ENCODE data around the gene SMPD4. TPM values are rescaled to one million over a fixed set of nuclear protein-coding genes. Genes with fewer than 3 reads are reported as not detected.
"Not testable (repeated sequence)": the region's sequence is repeated elsewhere in the genome, so short reads cannot be mapped to it uniquely, and the experiment has no call there.

Gene SMPD4
- total RNA-seq, 1 experiment from 2014 or later: 36.6 TPM

DNA sequence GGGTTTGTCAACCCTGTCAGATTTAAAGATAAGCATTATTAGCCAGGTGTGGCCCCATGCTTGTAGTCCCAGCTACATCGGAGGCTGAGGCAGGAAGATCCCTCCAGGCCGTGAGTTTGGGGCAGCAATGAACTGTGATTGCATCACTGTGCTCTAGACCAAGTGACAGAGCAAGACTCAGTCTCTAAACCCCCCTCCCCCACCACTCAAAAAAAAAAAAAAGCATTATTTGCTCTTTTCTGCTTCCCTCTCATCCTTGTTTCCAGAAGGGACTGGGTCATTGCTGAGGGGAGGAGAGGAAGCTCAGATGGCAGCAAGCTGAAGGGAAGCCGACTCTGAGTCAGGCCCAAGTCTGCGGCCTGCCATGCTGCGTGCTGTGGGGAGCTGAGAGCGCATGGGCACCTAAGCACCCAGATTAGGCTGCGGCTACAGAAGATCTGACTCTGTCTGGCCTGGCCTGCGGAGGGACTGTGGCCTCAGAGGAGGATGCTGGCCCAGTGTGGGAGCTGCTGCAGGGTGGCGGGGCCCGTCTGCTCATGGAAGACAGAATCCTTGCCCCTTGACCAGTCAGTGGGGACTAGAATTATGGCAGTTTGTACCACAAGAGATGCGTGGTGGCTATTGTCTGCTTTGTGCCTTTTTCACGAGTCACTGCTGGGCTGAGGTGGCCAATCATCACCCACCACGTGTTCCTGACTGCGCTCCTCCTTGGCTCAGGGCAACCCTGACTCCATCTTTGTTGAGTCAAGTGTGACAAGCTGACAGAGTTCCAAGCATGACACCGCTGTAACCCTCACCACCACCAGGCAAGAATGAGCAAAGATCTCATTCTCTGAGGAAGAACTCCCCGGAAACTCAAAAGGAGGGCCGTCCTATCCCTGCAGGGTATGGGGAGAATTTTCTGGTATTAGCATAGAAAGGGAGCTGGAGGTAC is 6.7 kb upstream of the SMPD4 start:
- DNase-seq (ENCODE audit: extremely low read depth, low read depth): not testable (repeated sequence)

DNA sequence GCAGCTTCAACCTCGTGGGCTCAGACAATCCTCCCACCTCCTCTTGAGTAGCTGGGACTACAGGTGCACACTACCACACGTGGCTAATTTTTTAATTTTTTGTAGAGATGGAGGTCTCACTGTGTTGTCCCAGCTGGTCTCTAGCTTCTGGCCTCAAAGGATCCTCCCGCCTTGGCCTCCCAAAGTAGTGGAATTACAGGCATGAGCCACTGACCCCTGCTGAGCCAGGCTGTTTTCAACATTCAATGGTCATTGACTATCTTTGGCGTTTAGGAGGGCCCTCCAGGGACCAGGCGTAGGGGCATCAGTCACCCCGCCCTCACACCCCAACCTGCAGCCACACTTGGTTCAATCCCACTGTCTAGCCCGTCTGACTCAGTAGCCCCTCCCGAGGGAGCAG is 5.9 kb upstream of the SMPD4 start:
- no peak for DNase-seq (ENCODE audit: extremely low read depth, low read depth)

DNA sequence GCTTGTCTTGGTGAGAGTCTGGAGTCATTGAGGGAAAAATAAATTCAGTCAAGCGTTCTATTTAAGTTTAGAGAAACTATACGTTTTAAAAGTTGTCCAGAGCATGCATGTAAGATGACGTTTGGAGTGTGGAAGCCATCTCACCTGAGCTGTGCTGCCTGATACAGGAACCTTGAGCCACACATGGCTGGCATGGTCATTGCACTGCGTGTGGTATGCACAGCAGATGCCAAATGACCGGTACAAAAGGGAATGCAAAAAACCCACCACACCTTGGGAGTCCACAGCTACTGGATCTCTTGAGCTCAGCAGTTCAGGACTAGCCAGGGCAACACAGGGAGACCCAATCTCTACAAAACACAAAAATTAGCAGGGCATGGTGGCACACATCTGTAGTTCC is 5.0 kb upstream of the SMPD4 start:
- no peak for DNase-seq (ENCODE audit: extremely low read depth, low read depth)

DNA sequence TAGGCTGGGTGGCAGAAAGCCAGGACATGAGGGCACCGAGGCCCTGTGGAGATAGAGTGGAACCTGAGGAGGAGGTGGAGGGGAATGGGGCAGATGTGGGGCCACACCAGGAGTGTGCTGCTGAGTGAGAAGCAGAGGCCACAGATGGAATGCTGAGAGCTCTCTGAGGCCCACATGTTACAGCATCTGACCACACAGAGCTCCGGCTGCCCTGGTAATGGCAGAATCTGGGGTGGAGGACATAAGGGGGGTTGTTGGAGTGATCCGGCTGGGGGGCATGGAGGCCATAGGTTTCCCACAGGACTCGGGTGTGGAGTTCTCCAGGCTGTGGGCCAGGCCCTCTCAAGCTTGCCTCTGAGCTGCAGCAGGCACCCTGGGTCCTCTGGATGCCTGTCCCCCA is 4.5 kb upstream of the SMPD4 start:
- DNase-seq (ENCODE audit: extremely low read depth, low read depth): no peak

DNA sequence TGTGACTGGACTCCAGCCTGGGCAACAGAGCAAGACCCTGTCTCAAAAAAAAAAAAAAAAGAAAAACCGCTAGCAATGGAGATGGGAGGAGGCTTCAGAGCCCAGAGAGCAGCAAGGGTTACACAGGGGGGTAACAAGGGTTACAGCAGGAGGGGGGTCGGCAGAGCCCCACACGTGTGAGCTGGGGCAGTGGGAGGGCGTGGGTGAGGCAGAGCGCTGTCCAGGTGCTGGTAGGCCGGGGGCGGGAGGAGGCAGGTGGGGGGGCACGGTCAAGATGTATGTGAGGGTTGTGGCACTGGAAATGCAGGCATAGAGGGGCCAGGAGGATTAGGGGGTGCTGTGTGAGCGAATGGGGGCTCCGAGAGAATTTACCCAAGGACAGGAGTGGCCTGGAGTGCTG is 4.0 kb upstream of the SMPD4 start:
- DNase-seq (ENCODE audit: extremely low read depth, low read depth): no peak

DNA sequence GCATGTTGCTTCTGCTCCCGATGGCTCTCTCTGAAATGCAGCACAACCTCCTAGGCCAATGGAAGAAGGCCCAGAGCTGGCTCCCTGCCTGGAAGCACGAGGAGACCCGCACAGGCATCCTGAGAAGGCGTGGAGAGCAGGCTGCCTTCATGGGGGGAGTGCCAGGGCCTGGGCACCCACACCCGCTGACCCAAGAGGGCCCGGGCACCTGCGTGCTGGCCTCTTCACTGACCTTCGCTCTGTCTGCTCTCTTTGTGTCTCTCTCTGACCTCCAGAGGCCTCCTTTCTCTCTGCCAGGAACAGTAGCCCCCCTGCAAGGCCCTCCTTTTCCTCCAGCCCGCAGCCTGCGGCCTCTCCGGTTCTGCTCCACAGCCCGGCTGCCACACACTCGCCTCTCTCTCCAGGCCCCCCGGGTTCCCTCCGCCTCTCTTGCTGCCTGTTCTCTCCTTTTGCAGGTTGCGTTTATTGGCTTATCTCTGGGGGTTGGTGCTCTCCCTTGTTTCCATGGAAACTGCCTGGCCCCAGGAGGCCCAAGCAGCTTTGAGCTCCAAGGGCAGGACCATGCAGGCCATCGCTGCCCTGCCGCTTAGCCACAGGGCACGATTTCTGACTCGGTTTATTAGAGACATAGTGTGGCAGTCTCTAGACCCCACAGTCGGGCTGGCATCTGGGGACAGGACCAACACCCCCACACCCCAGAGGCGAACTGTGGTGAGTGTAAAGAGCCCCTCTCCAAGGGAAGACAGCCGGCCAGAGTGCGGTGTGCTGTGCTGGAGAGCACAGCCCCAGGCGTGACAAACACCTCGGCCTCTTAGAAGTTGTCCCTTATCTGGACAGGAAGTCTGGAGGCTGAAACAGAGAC is 2.3 kb upstream of the SMPD4 start:
- DNase-seq (ENCODE audit: extremely low read depth, low read depth): no peak

DNA sequence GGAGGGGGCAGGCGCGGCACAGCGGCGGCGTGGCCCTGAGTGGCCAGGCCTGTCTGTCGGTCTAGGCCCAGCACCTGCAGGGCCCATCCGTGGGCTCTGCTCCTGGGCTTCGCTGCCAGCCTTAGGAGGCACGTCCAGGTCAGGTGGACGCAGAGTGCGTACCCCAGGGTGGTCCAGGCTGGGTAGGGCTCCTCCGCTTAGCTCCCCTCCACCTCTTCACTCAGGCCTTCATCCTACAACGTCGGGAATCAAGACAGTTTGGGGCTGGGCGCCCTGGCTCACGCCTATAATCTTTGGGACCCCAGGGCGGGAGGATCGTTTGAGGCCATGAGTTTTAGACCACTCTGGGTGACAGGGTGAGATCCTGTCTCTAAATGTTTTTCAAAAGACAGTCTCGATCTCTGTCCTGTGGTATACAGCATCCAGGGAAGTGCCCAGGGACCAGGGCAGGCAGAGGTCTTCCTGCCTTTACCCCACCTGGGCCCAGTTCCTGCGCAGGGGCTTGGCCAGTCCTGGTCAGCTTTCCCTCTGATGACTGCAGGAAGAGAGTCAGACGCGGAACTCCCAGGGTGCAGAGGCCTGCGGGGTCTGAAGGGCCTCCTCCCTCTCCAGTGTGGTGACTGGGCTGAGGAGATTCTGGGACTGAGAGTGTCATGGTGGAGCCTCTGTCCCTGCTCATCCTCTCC is 1.6 kb upstream of the SMPD4 start:
- DNase-seq (ENCODE audit: extremely low read depth, low read depth): not testable (repeated sequence)

DNA sequence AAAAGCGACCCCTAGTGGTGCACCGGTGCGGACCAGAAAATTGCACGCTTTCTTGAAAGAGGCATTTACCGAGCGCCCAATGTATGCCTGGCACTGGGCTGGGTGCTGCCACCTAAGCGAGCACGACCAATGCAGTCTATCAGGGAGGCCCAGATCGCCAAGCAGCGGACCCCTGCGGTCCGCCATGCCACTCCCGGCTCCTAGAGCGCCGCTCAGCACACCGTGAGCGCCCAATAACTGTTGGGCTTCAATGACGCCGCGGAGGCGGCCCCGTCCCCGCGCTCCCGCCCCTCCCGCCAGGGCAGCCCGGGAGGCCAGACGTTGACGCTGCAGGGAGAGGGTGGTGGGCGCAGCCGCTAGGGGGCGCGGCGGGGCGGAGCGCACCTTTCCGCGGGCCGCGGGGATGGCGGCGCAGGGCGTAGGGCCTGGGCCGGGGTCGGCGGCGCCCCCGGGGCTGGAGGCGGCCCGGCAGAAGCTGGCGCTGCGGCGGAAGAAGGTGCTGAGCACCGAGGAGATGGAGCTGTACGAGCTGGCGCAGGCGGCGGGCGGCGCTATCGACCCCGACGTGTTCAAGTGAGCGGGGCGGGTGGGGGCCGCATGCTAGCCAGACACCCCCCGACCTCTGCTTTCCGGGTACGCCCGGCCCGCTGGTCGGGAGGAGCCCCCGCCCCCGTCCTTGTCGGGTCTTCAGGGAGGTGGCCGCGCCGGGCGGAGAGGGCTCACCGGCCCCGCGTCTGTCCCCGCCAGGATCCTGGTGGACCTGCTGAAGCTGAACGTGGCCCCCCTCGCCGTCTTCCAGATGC is 679 bp upstream of the SMPD4 start, which contains the start of gene MZT2B:
Gene MZT2B, plus strand, starts transcription at position 383 of the 803 bp plus-strand sequence. Its CDS starts 21 bp downstream, at position 404.
- peak; percentile 84 for DNase-seq (ENCODE audit: extremely low read depth, low read depth)

DNA sequence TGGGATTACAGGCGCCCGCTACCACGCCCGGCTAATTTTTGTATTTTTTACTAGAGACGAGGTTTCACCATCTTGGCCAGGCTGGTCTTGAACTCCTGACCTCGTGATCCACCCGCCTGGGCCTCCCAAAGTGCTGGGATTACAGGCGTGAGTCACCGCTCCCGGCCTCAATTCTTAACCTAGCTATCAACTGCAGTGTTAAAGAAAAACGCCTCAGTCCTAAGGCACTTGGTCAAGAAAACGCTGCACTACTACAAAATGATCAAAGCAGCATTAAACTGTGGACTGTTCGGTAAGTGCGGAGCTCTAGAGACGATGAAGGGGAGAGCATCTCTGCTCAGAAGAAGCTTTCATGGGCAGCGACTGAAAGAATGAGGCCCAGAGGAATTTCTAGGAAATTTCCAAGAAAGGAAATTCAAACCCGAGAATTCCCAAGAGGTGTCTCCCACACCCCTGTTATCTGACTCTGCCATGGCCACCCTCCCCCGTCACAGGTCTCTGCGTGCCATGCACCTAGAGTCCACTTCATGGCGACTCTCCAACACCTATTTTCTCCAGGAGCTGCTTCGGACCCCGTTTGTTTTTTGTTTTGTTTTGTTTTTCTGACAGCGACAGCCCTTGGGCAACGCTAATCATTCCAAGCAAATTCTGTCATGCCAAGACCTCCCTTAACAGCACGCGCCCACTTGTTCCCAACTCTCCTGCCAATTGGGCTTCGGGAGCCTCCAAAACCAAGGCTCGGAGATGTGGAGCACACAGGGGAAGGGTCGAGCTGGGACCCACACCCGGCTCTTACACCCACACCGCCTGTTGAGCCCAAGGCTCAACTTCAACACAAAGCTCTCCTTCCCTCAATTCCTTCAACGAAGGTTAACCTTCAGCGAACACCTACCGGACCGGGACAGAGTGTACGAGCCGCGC is 738 bp downstream of the SMPD4 start:
- not testable (repeated sequence) for DNase-seq (ENCODE audit: extremely low read depth, low read depth)

DNA sequence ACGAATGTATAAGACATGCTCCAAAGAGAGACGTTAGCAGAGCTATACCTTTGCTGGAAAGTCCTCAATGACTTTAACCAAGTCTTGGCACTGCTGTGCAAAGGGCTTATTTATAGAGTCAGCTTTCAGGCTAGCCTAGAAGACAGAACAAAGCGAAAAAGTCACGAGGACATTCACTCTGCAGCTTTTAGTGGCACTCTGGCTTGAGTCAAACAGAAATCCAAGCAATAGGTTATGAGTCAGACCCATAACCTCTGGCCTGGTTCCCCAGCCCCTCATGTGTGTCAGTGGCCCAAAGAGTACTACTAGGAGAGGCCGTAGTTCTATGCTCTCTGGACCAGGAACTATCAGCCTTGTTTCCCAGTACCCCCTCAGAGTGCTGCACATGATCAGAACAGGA is 6.5 kb downstream of the SMPD4 start:
- DNase-seq (ENCODE audit: extremely low read depth, low read depth): not testable (repeated sequence)

DNA sequence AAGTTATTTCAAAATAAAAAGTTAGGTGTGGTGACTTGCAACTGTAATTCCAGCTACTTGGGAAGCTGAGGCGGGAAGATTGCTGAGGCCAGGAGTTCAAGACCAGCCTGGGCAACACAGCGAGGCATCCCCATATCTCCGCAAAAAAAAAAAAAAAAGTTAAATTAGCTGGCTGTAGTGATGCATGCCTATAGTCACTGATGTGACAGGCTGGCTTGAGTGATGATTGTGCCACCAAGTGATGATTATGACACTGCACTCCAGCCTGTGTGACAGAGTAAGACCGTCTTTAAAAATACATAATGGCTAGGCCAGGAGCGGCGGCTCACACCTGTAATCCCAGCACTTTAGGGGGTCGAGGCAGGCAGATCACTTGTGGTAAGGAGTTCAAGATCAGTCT is 11.5 kb downstream of the SMPD4 start:
- no peak for DNase-seq (ENCODE audit: extremely low read depth, low read depth)

DNA sequence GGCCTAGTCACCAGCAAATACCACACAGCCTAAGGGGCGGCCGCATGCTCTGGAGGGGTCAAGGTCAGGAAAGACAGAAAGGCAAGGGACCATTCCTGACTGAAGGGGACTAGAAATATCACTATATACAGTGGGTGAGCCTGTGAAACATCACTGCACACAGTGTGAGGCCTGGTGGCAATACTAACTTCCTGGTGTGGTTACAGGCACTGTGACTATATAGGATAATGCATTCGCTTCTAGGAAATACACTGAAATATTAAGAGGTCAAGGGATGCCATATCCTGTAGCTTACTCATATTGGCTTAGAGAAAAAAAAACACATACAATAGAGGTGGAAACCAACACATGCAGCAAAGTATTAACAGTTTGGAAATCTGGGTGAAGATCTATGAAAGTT is 12.2 kb downstream of the SMPD4 start:
- DNase-seq (ENCODE audit: extremely low read depth, low read depth): not testable (repeated sequence)

DNA sequence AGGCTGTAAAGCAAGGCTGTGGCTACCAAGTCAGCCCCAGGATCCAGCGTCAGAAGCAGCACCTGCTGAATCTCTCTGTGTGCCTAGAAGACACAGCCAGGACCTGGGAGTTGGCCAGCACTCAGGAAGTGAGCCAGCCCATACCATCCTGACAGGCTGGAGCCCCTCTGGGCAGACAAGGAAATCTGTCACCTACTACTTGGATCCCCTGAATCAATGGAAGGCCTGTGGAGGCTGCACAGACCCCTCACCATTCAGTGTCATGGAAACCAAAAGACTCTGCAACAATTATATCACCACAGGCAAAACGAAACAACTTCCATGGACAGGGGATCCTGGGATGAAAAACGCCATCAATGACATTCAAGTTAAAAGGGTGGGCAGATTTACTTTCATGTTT is 14.8 kb downstream of the SMPD4 start:
- DNase-seq (ENCODE audit: extremely low read depth, low read depth): not testable (repeated sequence)

DNA sequence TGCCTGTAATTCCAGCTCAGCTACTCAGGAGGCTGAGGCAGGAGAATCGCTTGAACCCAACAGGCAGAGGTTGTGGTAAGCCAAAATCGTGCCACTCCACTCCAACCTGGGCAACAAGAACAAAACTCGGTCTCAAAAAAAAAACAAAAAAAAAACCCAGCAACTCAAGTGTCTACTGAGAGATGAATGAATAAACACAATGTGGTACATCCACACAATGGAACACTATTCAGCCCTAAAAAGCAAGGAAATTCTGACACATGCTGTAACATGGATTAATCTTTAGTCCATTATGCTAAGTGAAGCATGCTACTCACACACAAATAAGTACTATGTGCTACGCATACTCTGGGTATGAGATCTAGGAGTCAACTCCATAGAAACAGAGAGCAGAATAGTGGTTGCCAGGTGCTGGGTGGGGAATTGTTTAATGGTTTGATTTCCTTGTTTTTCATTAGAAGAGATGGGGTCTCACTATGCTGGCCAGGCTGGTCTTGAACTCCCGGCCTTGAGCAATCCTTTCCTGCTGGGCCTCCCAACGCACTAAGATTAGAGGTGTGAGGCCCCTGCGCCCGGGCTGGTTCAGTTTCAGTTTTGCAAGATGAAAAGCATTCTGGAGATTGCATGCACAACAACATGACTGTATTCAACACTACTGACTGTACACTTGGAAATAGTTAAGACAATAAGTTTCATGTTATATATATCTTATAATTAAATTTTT is 15.9 kb downstream of the SMPD4 start:
- DNase-seq (ENCODE audit: extremely low read depth, low read depth): no peak

DNA sequence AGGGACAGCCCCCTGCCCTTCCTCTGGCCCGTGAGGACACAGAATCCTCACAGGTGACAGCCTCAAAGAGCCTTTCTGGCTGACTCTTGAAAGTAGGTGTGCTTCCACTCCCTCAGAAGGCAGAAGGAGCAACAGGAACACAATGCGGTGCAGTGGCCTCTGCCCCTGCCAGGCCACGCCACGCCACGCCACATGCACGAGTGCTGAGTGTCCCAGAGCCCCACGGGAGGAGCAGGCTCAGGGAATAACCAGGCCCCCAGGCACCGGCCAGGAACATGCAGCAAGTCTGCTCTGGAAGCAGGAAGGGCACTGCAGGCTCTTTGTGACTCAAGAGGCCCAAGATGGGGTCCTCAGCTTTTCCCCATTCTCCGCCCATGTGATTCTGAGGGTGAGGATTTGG is 18.4 kb downstream of the SMPD4 start:
- DNase-seq (ENCODE audit: extremely low read depth, low read depth): no peak

DNA sequence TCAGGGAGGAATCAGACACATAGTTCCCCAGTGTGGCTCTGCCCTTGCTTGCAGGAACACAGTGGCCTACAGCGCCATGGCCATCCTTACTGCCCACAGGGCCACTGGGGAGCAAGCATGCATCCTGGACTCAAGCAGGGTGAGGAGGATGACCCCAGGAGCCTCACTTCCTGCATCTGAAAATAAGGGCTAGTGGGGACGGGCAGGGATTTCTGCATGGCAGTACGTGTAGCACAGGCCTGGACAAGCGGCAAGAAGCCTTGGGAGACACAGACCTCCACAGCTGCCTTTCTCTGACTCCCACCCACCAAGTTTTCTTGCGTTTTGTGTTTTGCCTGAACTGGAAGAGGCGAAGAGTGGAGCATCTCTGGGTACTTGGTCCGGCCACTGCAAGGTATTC is 18.9 kb downstream of the SMPD4 start:
- DNase-seq (ENCODE audit: extremely low read depth, low read depth): not testable (repeated sequence)

DNA sequence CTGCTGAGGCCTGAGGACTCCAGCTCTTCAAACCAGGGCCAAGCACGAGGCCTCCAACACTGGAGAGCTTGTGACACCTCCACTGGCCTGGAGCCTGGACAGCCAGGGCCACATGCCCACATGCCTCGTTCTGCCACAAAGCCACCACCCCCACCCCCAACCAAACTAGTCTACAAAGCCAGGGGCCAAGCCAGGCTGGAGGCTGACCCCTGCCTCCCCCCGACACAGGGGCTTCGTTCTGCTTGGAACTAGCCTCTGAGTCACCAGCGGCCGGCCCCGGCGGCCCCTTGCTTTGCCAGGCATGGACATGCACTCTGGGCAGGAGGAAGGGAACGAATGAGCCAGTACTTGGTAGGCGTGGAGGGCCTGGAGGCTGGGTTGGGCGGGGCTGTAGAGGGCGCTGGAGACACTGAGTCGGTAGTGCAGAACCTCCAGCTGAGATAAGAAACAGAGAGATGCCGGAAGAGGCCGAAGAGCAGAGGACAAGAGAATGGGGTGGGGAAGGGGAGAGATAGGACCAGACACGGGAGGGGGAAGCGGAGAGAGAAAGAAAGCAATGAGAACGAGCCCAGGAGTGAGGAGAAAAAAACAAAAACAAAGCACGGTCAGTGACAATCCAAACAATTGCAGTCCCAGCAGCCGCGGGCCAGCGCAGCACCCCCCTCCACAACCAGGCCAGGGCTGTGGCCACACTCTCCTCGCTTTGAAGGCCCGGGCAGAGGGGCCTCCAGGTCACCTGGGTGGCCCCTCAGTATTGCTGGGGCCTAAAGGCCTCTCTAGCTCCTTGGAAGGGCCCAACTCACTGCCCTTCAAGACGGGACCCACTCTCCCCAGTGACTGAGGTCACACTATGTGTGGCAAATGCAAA is 20.3 kb downstream of the SMPD4 start:
- not testable (repeated sequence) for DNase-seq (ENCODE audit: extremely low read depth, low read depth)
